H1 (cell line): ENCODE data around the gene CANT1. TPM values are rescaled to one million over a fixed set of nuclear protein-coding genes. Genes with fewer than 3 reads are reported as not detected.

Experiments
- CTCF ChIA-PET: fragments of 300-600 bp; sonication (Branson Sonifier 250); formaldehyde crosslinking; loops from one replicate; lab custom pipeline; 2021; ENCODE audit not compliant: partially characterized antibody; lab: Charles Lee
- POLR2A ChIA-PET: fragments of 300-600 bp; sonication (Branson Sonifier 250); formaldehyde crosslinking; loops from one replicate; lab custom pipeline; 2021; ENCODE audit warnings: inconsistent platforms; ENCODE audit not compliant: partially characterized antibody; lab: Charles Lee
- DNase-seq, 2 experiments: peaks; one replicate each; pipeline versions ENCODE4 v3.0.0 to v3.0.0-alpha.2; 2010 to 2022; ENCODE audit warnings: low spot score in 2 of 2, low read depth in 1 of 2, mixed read lengths in 1 of 2
- FAIRE-seq: peaks from 2 replicates; lab custom pipeline; 2011; peaks lifted over from hg19 to GRCh38; lab: Jason Lieb, UNC
- H2AFZ ChIP-seq: 2 replicates; pipeline ENCODE4 v1.8.1; 2012; ENCODE audit warnings: low read length, inconsistent platforms
- H2AK5ac ChIP-seq: 2 replicates; pipeline ENCODE4 v1.6.1; 2013; ENCODE audit warnings: low read depth, low read length
- H2BK120ac ChIP-seq: replicated peaks from 2 replicates; pipeline ENCODE3; 2013; ENCODE audit warnings: low read depth, low read length, inconsistent platforms
- H2BK12ac ChIP-seq: 2 replicates; pipeline ENCODE4 v1.6.1; 2013; ENCODE audit warnings: low read depth, low read length
- H2BK15ac ChIP-seq: 2 replicates; pipeline ENCODE4 v1.6.1; 2013; ENCODE audit warnings: low read length
- H2BK20ac ChIP-seq: 2 replicates; pipeline ENCODE4 v1.6.1; 2013; ENCODE audit warnings: low read length
- H2BK5ac ChIP-seq: 2 replicates; pipeline ENCODE4 v1.6.1; 2013; ENCODE audit warnings: low read depth, low read length
- H3K14ac ChIP-seq: 2 replicates; pipeline ENCODE4 v1.6.1; 2013; ENCODE audit warnings: inconsistent platforms; ENCODE audit not compliant: insufficient read length
- H3K18ac ChIP-seq: 2 replicates; pipeline ENCODE4 v1.6.1; 2013; ENCODE audit warnings: low read length; ENCODE audit errors: extremely low read depth
- H3K23ac ChIP-seq: 2 replicates; pipeline ENCODE4 v1.6.1; 2013; ENCODE audit warnings: inconsistent platforms; ENCODE audit not compliant: insufficient read length
- H3K23me2 ChIP-seq: 2 replicates; pipeline ENCODE4 v1.6.1; 2013; ENCODE audit warnings: low read depth, low read length
- H3K27ac ChIP-seq: 2 replicates; pipeline ENCODE4 v1.6.1; 2011; ENCODE audit warnings: low read depth, low read length, inconsistent platforms
- H3K27me3 ChIP-seq, 4 experiments: replicated peaks in 1 of 4; 1 replicate in 1 of 4; 2 replicates in 3 of 4; pipeline versions ENCODE4 v1.6.1 to v1.8.1; 2011 to 2013; ENCODE audit warnings: low read length in 3 of 4, mild to moderate bottlenecking in 3 of 4, inconsistent platforms in 2 of 4, mixed read lengths in 2 of 4, moderate library complexity in 1 of 4; ENCODE audit not compliant: control insufficient read depth in 3 of 4, insufficient read depth in 3 of 4; ENCODE audit errors: extremely low read depth in 1 of 4
- H3K36me3 ChIP-seq, 4 experiments: 2 replicates each; pipeline versions ENCODE4 v1.6.1 to v1.8.1; 2011 to 2013; ENCODE audit warnings: mild to moderate bottlenecking in 4 of 4, low read length in 3 of 4, moderate library complexity in 2 of 4, control low read depth in 1 of 4, inconsistent platforms in 1 of 4; ENCODE audit not compliant: insufficient read depth in 4 of 4, control insufficient read depth in 2 of 4
- H3K4ac ChIP-seq: replicated peaks from 2 replicates; pipeline ENCODE3; 2013; ENCODE audit warnings: low read length, low read depth, mixed read lengths, inconsistent platforms; ENCODE audit not compliant: insufficient read length
- H3K4me1 ChIP-seq, 4 experiments: replicated peaks in 1 of 4; 1 replicate in 1 of 4; 2 replicates in 3 of 4; pipeline versions ENCODE4 v1.6.1 to v1.8.1; 2011 to 2013; ENCODE audit warnings: low read length in 3 of 4, inconsistent platforms in 2 of 4, mixed read lengths in 1 of 4; ENCODE audit not compliant: insufficient read depth in 4 of 4, control insufficient read depth in 3 of 4
- H3K4me2 ChIP-seq, 2 experiments: 2 replicates each; pipeline versions ENCODE4 v1.6.1 to v1.8.1; 2011 to 2013; ENCODE audit warnings: low read depth in 2 of 2, low read length in 2 of 2, control low read depth in 1 of 2, inconsistent platforms in 1 of 2, mild to moderate bottlenecking in 1 of 2; ENCODE audit not compliant: insufficient read depth in 1 of 2
- H3K4me3 ChIP-seq, 4 experiments: fragments of 200-600, 300-600 bp in 1 of 4; sonication (generic), shearing (Covaris generic), sonication (Bioruptor Twin) in 1 of 4; 2 replicates each; pipeline versions ENCODE4 v1.5.1 to v1.8.1; 2011 to 2016; ENCODE audit warnings: low read length in 4 of 4, low read depth in 3 of 4, control low read depth in 2 of 4, inconsistent platforms in 2 of 4, mild to moderate bottlenecking in 2 of 4, mixed read lengths in 1 of 4, moderate library complexity in 1 of 4; ENCODE audit not compliant: insufficient read depth in 2 of 4; ENCODE audit errors: extremely low read depth in 1 of 4
- H3K56ac ChIP-seq: replicated peaks from 2 replicates; pipeline ENCODE3; 2013; ENCODE audit warnings: low read depth, mild to moderate bottlenecking, mixed read lengths, low read length, inconsistent platforms; ENCODE audit not compliant: insufficient read length
- H3K79me1 ChIP-seq: 2 replicates; pipeline ENCODE4 v1.6.1; 2013; ENCODE audit warnings: low read depth, low read length, control low read depth
- H3K79me2 ChIP-seq, 2 experiments: 2 replicates each; pipeline versions ENCODE4 v1.6.1 to v1.8.1; 2012 to 2013; ENCODE audit warnings: low read length in 2 of 2, mild to moderate bottlenecking in 2 of 2, inconsistent platforms in 1 of 2; ENCODE audit not compliant: insufficient read depth in 2 of 2, control insufficient read depth in 1 of 2
- H3K9ac ChIP-seq, 4 experiments: replicated peaks in 1 of 4; 1 replicate in 1 of 4; 2 replicates in 3 of 4; pipeline versions ENCODE4 v1.6.1 to v1.8.1; 2011 to 2013; ENCODE audit warnings: low read depth in 3 of 4, low read length in 3 of 4, control low read depth in 2 of 4, mild to moderate bottlenecking in 2 of 4, moderate library complexity in 2 of 4, inconsistent platforms in 1 of 4; ENCODE audit errors: extremely low read depth in 1 of 4
- H3K9me3 ChIP-seq, 2 experiments: 2 replicates each; pipeline versions ENCODE4 v1.6.1 to v1.8.1; 2012 to 2013; ENCODE audit warnings: mild to moderate bottlenecking in 2 of 2, moderate library complexity in 2 of 2, control low read depth in 1 of 2, inconsistent platforms in 1 of 2, low read depth in 1 of 2, low read length in 1 of 2, mixed read lengths in 1 of 2; ENCODE audit not compliant: insufficient read depth in 2 of 2
- H4K20me1 ChIP-seq, 2 experiments: replicated peaks in 1 of 2; 2 replicates each; pipeline versions ENCODE3 to v1.8.1; 2011 to 2013; ENCODE audit warnings: inconsistent platforms in 2 of 2, low read length in 2 of 2, mild to moderate bottlenecking in 1 of 2; ENCODE audit not compliant: insufficient read depth in 2 of 2, control insufficient read depth in 1 of 2
- H4K5ac ChIP-seq: 2 replicates; pipeline ENCODE4 v1.6.1; 2013; ENCODE audit warnings: low read length, low read depth, mixed read lengths, inconsistent platforms; ENCODE audit not compliant: insufficient read length
- H4K8ac ChIP-seq: 2 replicates; pipeline ENCODE4 v1.8.0; 2013; ENCODE audit warnings: mild to moderate bottlenecking, moderate library complexity, low read length, inconsistent platforms; ENCODE audit not compliant: insufficient read depth; ENCODE audit errors: extremely low read depth
- H4K91ac ChIP-seq: replicated peaks from 2 replicates; pipeline ENCODE3; 2013; ENCODE audit warnings: low read length, mixed read lengths, inconsistent platforms; ENCODE audit not compliant: insufficient read length
- ASH2L ChIP-seq: fragments of 200-600, 300-600 bp; sonication (generic); IDR thresholded peaks from one replicate; pipeline ENCODE4 v1.7.1; 2017; ENCODE audit warnings: low read length
- ATF2 ChIP-seq: IDR thresholded peaks from 2 replicates; pipeline ENCODE4 v1.6.1; 2012; ENCODE audit warnings: low read length, inconsistent platforms
- BACH1 ChIP-seq: IDR thresholded peaks from 2 replicates; pipeline ENCODE4 v1.6.1; 2012; ENCODE audit warnings: low read length, improper control_type of control experiment
- BCL11A ChIP-seq, 2 experiments: IDR thresholded peaks; one replicate each; pipeline ENCODE4 v1.6.1; 2011; ENCODE audit warnings: low read depth in 2 of 2, low read length in 2 of 2, mild to moderate bottlenecking in 2 of 2
- EZH2 ChIP-seq: fragments of 200-600 bp; sonication (generic); IDR thresholded peaks from 2 replicates; pipeline ENCODE4 v1.7.1; 2012; ENCODE audit warnings: low read depth, mild to moderate bottlenecking, moderate library complexity, low read length, inconsistent platforms; ENCODE audit not compliant: severe bottlenecking
- GTF2F1 ChIP-seq: IDR thresholded peaks from 2 replicates; pipeline ENCODE4 v1.6.1; 2012; ENCODE audit warnings: low read depth, low read length, improper control_type of control experiment, borderline replicate concordance
- KDM1A ChIP-seq: fragments of 200-600, 300-600 bp; sonication (generic); IDR thresholded peaks from 2 replicates; pipeline ENCODE4 v1.7.1; 2016; ENCODE audit warnings: mild to moderate bottlenecking, low read length, borderline replicate concordance
- MAFK ChIP-seq: IDR thresholded peaks from 2 replicates; pipeline ENCODE4 v1.6.1; 2012; ENCODE audit warnings: low read depth, mild to moderate bottlenecking, improper control_type of control experiment, low read length
- POLR2AphosphoS5 ChIP-seq: IDR thresholded peaks from 2 replicates; pipeline ENCODE4 v1.6.1; 2011; ENCODE audit warnings: low read depth, low read length
- RFX5 ChIP-seq: IDR thresholded peaks from 2 replicates; pipeline ENCODE4 v1.6.1; 2011; ENCODE audit warnings: low read depth, low read length, improper control_type of control experiment, borderline replicate concordance
- SIRT6 ChIP-seq: IDR thresholded peaks from one replicate; pipeline ENCODE4 v1.7.1; 2012; ENCODE audit warnings: low read length, inconsistent platforms
- TEAD4 ChIP-seq: IDR thresholded peaks from 2 replicates; pipeline ENCODE4 v1.6.1; 2012; ENCODE audit warnings: low read depth, low read length, inconsistent platforms, mixed read lengths
- WGBS, 2 experiments: shearing (Covaris generic) in 1 of 2; methylation state at CpG; one replicate each; pipeline versions ENCODE4 v1.1.6 to v1.1.7; 2013 to 2015; ENCODE audit warnings: low lambda C conversion rate in 2 of 2, mixed read lengths in 2 of 2, inconsistent platforms in 1 of 2, low coverage in 1 of 2, missing lambda C conversion rate in 1 of 2; ENCODE audit not compliant: insufficient replicate concordance in 2 of 2, insufficient coverage in 1 of 2, insufficient read length in 1 of 2; ENCODE audit errors: extremely low coverage in 1 of 2, missing lambda C conversion rate in 1 of 2; 5-methylcytosine and 5-hydroxymethylcytosine counted together
- polyA plus RNA-seq, 7 experiments: library from polyadenylated mRNA; depleted of rRNA in 3 of 7; stranded (reverse) in 5 of 7; unstranded in 2 of 7; fragments of >200 nt in 5 of 7; fragments of 200-250 nt in 2 of 7; gene quantifications; 1 replicate in 5 of 7; 2 replicates in 1 of 7; 4 replicates in 1 of 7; pipeline versions ENCODE4 v1.2.1 to v1.2.3, GENCODE V29; 2011 to 2013; ENCODE audit warnings: missing spikeins in 2 of 7, mixed read lengths in 2 of 7
- total RNA-seq: library from RNA; stranded (reverse); fragmentation: NEBNext Ultra II Directional; extraction: Animal tissue kit (Norgen Biotek cat#: 25700); gene quantifications from 2 replicates; pipeline ENCODE4 v1.2.1, GENCODE V29; 2021

CANT1 gene
- total and polyA plus RNA-seq, 2 of the 8 experiments (the other 6 are each of a cell fraction or from before 2014, with no cell fraction given) = 23.0 to 32.6 TPM

- WGBS, 2 experiments = 90% methylated on average over 14 of the region's 14 CpGs; no CpG with 5 or more reads in 1 of the 2 experiments
- peaks cover 51 to 69% of the 10 kb centered on the region in 2 experiments for H4K20me1 ChIP-seq
- peaks cover 0 to 4% (median under 1%) of the 10 kb centered on the region in 4 experiments; a peak in 3 of 7 replicates for H3K4me1 ChIP-seq
- no peak overlapping the region for H3K27ac ChIP-seq
- H3K4me3 ChIP-seq = no peak overlapping the region
- H3K23ac ChIP-seq = no peak overlapping the region
- no peak overlapping the region for H3K9ac ChIP-seq
- no peaks in the 10 kb centered on the region; a peak in 2 of 8 replicates for H3K36me3 ChIP-seq
- DNase-seq = no peak
- H2BK15ac ChIP-seq = no peak overlapping the region
- no peak overlapping the region for H3K14ac ChIP-seq
- no peak overlapping the region for H3K4me2 ChIP-seq
- no peak overlapping the region for H3K18ac ChIP-seq
- no peaks in the 10 kb centered on the region; the same call in 1 of the 2 replicates for H3K23me2 ChIP-seq
- H2BK20ac ChIP-seq = no peak overlapping the region
- H3K79me1 ChIP-seq = peaks cover 14% of the 10 kb centered on the region
- ChIA-PET CTCF (interaction anchor here (0.6 to 2.0 kb wide), 7 partner anchors 9 to 389 kb away, joined by 3 to 7 read pairs (median 3); no protein-coding TSS in a partner anchor), POLR2A (interaction anchor here (1.2 to 1.3 kb wide), 2 partner anchors 22 to 26 kb away, joined by 3 read pairs; partner anchors contain the start of gene LGALS3BP)
- H4K91ac ChIP-seq = no peak overlapping the region
- peaks cover 26 to 64% (median 58%) of the 10 kb centered on the region in 4 experiments for H3K27me3 ChIP-seq
- H3K79me2 ChIP-seq = peaks cover 3 to 4% of the 10 kb centered on the region in 2 experiments; a peak in 1 of 4 replicates
- no peak for FAIRE-seq
- no peaks in the 10 kb centered on the region for H3K9me3 ChIP-seq
- no peak overlapping the region for H3K4ac ChIP-seq
- no peak overlapping the region for H4K5ac ChIP-seq
- H4K8ac ChIP-seq = no peak overlapping the region
- H2AK5ac ChIP-seq = no peak overlapping the region
- H2BK12ac ChIP-seq = no peak overlapping the region
- no peak overlapping the region for H3K56ac ChIP-seq
- H2BK120ac ChIP-seq = no peak overlapping the region
- H2AFZ ChIP-seq = no peak overlapping the region
- H2BK5ac ChIP-seq = no peak overlapping the region
- TF ChIP-seq BCL11A (IDR thresholded peaks at IDR 0.05; ENCODE audit: low read depth in 2 of 2, low read length in 2 of 2) (no peak), SIRT6 (no peak), RFX5 (no peak), KDM1A (no peak), TEAD4 (no peak), EZH2 (no peak), ASH2L (no peak), POLR2AphosphoS5 (no peak), BACH1 (no peak), GTF2F1 (no peak), ATF2 (no peak), MAFK (no peak)
Observed at GRCh38 chr17:79002291-79002690, 7.3 kb downstream of the CANT1 start.
